ENCODE data around the gene SNTG2.

- TF ChIP-seq CTCF (IDR thresholded peaks at IDR 0.05; ENCODE audit: low read depth, low read length, missing input control) (no peak), RAD21 (IDR thresholded peaks at IDR 0.05) (no peak), YY1 (IDR thresholded peaks at IDR 0.05) (no peak), NR2F2 (IDR thresholded peaks at IDR 0.05) (no peak), ZBTB33 (IDR thresholded peaks at IDR 0.05) (no peak), FOXA2 (IDR thresholded peaks at IDR 0.05) (no peak), EGR1 (IDR thresholded peaks at IDR 0.05; ENCODE audit: low read depth in 2 of 2) (no peak), SP1 (IDR thresholded peaks at IDR 0.05) (no peak)
- TF ChIP-seq, protein P1, sequence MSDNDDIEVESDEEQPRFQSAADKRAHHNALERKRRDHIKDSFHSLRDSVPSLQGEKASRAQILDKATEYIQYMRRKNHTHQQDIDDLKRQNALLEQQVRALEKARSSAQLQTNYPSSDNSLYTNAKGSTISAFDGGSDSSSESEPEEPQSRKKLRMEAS (IDR thresholded peaks at IDR 0.05), result no peak
- TF ChIP-seq, protein P2, sequence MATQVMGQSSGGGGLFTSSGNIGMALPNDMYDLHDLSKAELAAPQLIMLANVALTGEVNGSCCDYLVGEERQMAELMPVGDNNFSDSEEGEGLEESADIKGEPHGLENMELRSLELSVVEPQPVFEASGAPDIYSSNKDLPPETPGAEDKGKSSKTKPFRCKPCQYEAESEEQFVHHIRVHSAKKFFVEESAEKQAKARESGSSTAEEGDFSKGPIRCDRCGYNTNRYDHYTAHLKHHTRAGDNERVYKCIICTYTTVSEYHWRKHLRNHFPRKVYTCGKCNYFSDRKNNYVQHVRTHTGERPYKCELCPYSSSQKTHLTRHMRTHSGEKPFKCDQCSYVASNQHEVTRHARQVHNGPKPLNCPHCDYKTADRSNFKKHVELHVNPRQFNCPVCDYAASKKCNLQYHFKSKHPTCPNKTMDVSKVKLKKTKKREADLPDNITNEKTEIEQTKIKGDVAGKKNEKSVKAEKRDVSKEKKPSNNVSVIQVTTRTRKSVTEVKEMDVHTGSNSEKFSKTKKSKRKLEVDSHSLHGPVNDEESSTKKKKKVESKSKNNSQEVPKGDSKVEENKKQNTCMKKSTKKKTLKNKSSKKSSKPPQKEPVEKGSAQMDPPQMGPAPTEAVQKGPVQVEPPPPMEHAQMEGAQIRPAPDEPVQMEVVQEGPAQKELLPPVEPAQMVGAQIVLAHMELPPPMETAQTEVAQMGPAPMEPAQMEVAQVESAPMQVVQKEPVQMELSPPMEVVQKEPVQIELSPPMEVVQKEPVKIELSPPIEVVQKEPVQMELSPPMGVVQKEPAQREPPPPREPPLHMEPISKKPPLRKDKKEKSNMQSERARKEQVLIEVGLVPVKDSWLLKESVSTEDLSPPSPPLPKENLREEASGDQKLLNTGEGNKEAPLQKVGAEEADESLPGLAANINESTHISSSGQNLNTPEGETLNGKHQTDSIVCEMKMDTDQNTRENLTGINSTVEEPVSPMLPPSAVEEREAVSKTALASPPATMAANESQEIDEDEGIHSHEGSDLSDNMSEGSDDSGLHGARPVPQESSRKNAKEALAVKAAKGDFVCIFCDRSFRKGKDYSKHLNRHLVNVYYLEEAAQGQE (IDR thresholded peaks at IDR 0.05), result no peak
Observed at GRCh38 chr2:1234731-1235308, 284.2 kb downstream of the SNTG2 start.
